Right atrium auricular region (tissue), 2 donors: ENCODE measurements around the gene C2CD2. TPM values are rescaled to one million over a fixed set of nuclear protein-coding genes. Genes with fewer than 3 reads are reported as not detected.
A peak's percentile ranks its signal among the peaks of the same experiment; 100 is the strongest.

Experiments used
- DNase-seq: peaks from one replicate; pipeline ENCODE4 v3.0.0-alpha.2; 2019; ENCODE audit warnings: low spot score
- H3K27ac ChIP-seq, 2 donors: fragments of 200-600 bp; sonication (generic); 1 replicate in 1 of 2; 2 replicates in 1 of 2; pipeline ENCODE4 v1.5.1; 2016 to 2019
- H3K27me3 ChIP-seq, 2 donors: fragments of 200-600 bp; sonication (generic); one replicate each; pipeline versions ENCODE4 v1.5.1 to v1.6.0; 2017 to 2019
- H3K36me3 ChIP-seq: fragments of 200-600 bp; sonication (generic); one replicate; pipeline ENCODE4 v1.5.1; 2016
- H3K4me1 ChIP-seq, 2 donors: fragments of 200-600 bp; sonication (generic); one replicate each; pipeline versions ENCODE4 v1.5.1 to v1.6.0; 2017 to 2019
- H3K4me3 ChIP-seq, 2 donors: fragments of 200-600 bp; sonication (generic); 1 replicate in 1 of 2; 2 replicates in 1 of 2; pipeline ENCODE4 v1.5.1; 2017 to 2019; ENCODE audit warnings: mild to moderate bottlenecking in 1 of 2, moderate library complexity in 1 of 2
- H3K9me3 ChIP-seq, 2 donors: fragments of 200-600 bp; sonication (generic); one replicate each; pipeline ENCODE4 v1.5.1; 2019
- CTCF ChIP-seq, 2 donors: fragments of 200-600 bp; sonication (generic); IDR thresholded peaks; one replicate each; pipeline ENCODE4 v1.5.1; 2019; ENCODE audit warnings: antibody characterized with exemption in 2 of 2
- total RNA-seq, 2 donors: library from RNA; depleted of rRNA; stranded (reverse); fragments of >200 nt; gene quantifications; one replicate each; pipeline ENCODE4 v1.1.0, GENCODE V29; 2016

Gene C2CD2
- total RNA-seq, 2 donors from 2014 or later = 8.6 to 9.1 TPM

- no peak for TF ChIP-seq CTCF (IDR thresholded peaks at IDR 0.05)
- Histone ChIP-seq H3K27ac (no peak overlapping the region), H3K36me3 (no peaks in the 10 kb centered on the region), H3K27me3 (no peaks in the 10 kb centered on the region), H3K4me3 (no peak overlapping the region), H3K4me1 (no peaks in the 10 kb centered on the region), H3K9me3 (no peaks in the 10 kb centered on the region)
- DNase-seq = no peak
Observed at GRCh38 chr21:41885341-41886024, 68.3 kb downstream of the C2CD2 start.

GRCh38 chr21:41884501-41885030 lies 69.3 kb downstream of the C2CD2 start:
- H3K27me3 ChIP-seq = no peaks in the 10 kb centered on the region
- no peak overlapping the region for H3K4me3 ChIP-seq
- no peaks in the 10 kb centered on the region for H3K36me3 ChIP-seq
- H3K9me3 ChIP-seq = no peaks in the 10 kb centered on the region
- H3K4me1 ChIP-seq = no peaks in the 10 kb centered on the region
- no peak for DNase-seq
- no peak overlapping the region for H3K27ac ChIP-seq
- no peak for TF ChIP-seq CTCF (IDR thresholded peaks at IDR 0.05)

- TF ChIP-seq CTCF (IDR thresholded peaks at IDR 0.05) = no peak
- Histone ChIP-seq H3K4me3 (no peak overlapping the region), H3K4me1 (no peaks in the 10 kb centered on the region), H3K36me3 (no peaks in the 10 kb centered on the region), H3K27me3 (no peaks in the 10 kb centered on the region), H3K9me3 (no peaks in the 10 kb centered on the region), H3K27ac (no peak overlapping the region)
- DNase-seq = no peak
Observed at GRCh38 chr21:41883582-41883981, 70.2 kb downstream of the C2CD2 start.

GRCh38 chr21:41881051-41881450 lies 72.8 kb downstream of the C2CD2 start:
- no peak overlapping the region for H3K4me3 ChIP-seq
- no peaks in the 10 kb centered on the region for H3K9me3 ChIP-seq
- H3K27me3 ChIP-seq = no peaks in the 10 kb centered on the region
- DNase-seq = no peak
- H3K4me1 ChIP-seq = peaks cover 0 to 5% of the 10 kb centered on the region in 2 donors
- H3K36me3 ChIP-seq = no peaks in the 10 kb centered on the region
- TF ChIP-seq CTCF (IDR thresholded peaks at IDR 0.05) = no peak
- no peak overlapping the region for H3K27ac ChIP-seq

GRCh38 chr21:41880153-41880552 lies 73.7 kb downstream of the C2CD2 start:
- peaks cover 0 to 5% of the 10 kb centered on the region in 2 donors for H3K4me1 ChIP-seq
- H3K27ac ChIP-seq = peak overlapping the region in 1 of 2 donors; percentile 81
- no peaks in the 10 kb centered on the region for H3K27me3 ChIP-seq
- no peak for TF ChIP-seq CTCF (IDR thresholded peaks at IDR 0.05)
- H3K4me3 ChIP-seq = peak overlapping the region in 1 of 2 donors; percentile 76
- no peaks in the 10 kb centered on the region for H3K36me3 ChIP-seq
- H3K9me3 ChIP-seq = no peaks in the 10 kb centered on the region
- DNase-seq = no peak
